M059J (cell line): ENCODE data around the gene NOTUM. TPM values are rescaled to one million over a fixed set of nuclear protein-coding genes. Genes with fewer than 3 reads are reported as not detected.

Experiments used
- DNase-seq: peaks from one replicate; pipeline ENCODE4 v3.0.0-alpha.2; 2012; ENCODE audit warnings: low read depth
- total RNA-seq: library from RNA; depleted of rRNA; stranded (reverse); fragments of >200 nt; shearing (Covaris generic); gene quantifications from 2 replicates; pipeline ENCODE4 v1.2.3, GENCODE V29; 2014

NOTUM gene
- total RNA-seq, 1 experiment from 2014 or later, result 3.0 TPM

GRCh38 chr17:81996232-81996756, 35.3 kb upstream of the NOTUM start:
- DNase-seq, result no peak

GRCh38 chr17:81995463-81996231, 34.7 kb upstream of the NOTUM start:
- DNase-seq, result no peak

GRCh38 chr17:81994593-81995462, 33.8 kb upstream of the NOTUM start:
- no peak for DNase-seq

DNA sequence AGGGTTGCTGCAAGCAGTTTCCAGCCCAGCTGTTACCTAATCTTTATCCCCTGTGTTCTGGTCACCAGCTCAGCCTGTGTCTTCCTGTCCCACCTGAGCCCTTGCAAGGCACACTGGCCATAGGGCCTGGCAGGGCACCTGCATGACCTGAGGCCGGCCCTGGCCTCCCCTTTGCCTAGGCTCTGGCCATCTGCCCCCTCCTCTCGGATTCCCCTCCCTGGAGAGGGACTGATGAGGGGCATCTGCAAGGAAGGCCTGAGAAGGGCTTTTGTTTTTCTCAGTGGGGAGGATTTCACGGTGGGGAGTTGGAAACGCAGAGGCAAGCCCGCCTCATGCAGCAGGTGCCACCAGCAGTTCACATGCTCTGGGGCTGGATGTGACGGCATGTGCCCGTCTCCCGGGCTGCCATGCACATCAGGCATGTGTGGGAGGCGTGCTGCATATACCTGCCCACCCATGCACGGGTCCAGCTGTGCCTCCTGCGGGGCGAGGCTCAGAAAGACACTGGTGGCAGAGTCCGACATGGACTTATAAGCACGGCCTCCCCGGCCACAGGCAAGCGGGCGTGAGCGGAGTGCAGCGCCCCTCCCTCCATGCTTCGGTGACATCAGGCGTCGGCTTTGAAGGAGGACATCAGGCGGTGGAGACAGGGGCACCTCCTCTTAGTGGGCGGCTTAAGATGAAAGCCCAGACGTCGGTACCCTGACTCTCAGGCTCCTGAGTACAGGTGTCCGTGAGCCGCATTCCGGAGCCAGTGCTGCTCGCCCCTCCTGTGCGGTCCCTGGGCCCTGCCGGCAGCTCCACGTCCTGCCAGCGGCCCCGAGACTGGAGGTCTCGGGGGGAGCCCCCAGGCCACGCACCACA, 33.0 kb upstream of the NOTUM start:
- DNase-seq, result no peak

DNA sequence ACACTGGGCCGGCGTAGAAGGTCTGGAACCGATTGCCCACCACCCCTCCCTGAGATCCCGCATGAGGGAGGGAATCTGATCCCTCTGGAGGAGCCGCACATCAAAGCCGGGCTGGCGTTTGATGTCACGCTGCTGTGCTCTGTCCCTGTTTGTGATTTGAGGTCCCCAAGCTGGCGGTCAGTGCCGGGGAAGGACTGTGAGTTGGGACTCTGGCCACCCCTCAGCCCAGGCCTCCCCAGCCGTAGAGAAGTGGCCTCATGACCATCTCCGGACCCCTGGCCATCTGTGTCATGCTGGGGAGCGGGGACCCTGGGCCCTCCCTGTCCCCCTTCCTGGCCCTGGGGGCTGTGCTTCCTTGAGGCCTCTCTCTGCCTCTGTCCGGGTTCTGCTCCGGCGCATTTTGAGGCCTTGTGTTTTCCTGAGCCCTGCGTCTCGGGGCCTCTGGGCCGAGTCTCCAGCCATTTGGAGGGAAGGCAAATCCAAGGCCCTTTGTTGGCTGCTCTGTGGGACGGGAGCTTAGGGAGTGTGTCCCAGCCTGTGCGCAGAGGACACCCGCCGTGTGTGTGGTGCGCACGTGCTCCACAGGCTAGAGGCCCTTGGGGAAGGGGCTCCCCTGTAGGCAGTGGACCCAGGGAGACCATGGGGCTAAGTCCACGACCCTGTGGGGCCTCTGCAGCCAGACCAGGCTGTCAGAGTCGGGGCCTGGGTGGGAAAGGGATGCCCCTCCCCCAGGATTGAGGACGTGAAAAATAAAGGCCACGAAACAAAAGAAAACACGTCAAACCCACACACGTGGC, 31.5 kb upstream of the NOTUM start:
- DNase-seq, result no peak

DNA sequence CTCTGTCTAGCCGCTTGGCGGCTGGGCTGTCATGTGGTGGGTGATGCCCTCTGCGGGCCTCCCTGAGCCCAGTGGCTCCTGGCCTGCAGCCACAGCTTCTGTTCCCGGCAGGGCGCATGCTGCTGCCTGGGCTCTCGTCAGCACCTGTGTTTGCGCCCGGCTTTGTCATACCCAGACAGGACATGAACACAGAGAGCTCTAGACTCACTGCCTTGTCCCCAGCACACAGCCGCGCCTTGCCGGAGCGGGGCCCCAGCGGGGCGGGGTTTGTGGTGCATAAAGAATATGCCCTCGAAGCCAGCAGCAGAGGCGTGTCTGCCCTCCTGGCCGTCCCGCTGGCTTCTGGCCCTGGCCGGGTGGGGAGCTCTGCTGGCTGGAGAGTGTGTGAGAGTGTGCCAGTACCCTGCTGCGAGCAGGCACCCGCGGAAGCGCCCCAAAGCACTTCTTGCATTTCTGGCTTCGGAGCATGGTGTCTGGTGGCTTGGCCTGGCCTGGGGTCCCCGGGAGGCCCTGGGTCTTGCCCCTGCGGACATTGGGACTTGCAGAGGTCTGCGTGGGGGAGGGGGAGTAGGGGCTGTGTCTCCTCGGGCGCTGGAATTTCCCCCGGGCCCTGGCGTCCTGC, 30.8 kb upstream of the NOTUM start:
- DNase-seq, result peak; percentile 91

DNA sequence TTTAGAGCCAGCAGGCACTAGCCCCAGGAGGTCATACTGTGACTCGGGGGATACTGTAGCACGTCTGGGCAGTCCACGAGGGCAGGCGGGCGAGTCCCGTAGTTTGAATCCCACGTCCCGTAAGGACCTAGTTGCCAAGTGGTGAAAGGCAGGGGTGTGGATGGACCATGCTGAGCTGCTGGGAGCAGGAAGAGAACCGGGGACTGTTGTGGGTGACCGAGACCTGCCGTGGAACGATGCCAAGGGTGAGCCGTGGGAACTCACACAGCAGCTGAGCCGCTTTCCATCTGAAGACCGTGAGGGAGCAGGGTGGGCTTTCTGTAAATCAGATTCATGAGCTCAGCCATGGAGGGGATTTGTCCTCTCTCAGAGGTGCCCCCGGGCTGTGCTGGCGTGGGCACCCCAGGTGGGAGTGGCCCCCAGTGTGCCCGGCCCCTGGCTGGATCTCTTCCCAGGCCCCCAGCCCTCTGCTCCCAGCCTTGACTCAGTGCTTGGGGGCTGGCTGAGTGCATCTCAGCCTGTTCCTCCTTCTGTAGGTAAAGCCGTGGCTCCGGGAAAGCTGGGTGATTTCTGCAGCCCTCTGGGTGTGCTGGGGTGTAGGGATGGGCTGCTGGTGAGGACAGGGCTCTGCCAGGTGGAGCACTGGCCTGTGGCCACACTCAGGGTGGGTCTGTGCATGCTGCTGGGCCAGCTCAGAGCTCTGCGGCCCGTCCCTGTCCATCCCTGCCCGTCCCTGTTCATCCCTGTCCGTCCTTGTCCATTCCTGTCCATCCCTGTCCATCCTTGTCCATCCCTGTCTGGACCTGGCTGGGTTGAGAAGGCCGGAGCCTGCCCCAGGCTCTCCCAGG, 30.1 kb upstream of the NOTUM start:
- DNase-seq, result no peak

GRCh38 chr17:81987161-81987770, 26.3 kb upstream of the NOTUM start:
- no peak for DNase-seq

DNA sequence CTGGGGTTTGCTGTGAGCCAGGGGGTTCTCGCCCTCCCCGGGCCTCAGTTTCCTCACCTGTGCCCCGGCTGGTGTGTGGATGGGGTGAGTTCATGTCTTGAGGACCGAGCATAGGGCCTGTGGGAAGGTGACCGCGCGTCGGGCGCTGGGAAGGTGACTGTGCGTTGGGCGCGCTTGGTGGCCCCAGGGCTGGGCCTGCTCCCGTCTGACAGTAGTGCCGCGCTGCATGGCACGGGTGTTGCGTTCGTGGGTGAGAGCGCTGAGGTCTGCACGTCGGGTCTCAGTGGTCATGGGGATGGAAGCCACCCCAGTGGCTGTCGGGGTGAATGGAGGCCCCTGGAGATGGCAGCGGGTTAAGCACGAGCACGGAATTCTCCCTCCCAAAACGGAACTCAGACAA, 25.6 kb upstream of the NOTUM start:
- DNase-seq, result no peak

GRCh38 chr17:81984773-81985410, 23.9 kb upstream of the NOTUM start:
- DNase-seq, result no peak

DNA sequence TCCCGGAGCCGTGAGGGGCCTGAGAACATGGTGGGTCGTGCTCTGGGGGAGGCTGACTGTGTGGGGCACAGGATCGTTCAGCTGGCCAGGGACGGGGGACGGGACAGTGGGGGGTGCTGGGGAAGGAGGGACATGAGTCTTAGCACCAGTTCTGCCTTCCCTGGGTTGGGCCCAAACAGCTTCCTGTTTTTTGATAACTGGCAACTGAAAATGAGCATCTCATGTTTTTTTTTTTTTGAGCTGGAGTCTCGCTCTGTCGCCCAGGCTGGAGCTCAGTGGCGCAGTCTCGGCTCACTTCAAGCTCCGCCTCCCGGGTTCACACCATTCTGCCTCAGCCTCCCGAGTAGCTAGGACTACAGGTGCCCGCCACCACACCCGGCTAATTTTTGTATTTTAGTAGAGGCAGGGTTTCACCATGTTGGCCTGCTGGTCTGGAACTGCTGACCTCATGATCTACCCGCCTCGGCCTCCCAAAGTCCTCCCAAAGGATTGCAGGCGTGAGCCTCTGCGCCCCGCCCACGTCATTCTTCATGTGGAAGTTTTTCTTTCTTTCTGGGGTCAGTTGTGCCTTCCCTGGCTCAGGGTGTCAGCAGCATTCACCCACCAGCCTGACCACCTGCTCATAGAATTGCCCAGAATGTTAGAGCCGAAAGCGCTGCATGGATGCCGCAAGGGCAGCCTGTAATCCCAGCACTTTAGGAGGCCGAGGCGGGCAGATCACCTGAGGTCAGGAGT, 22.8 kb upstream of the NOTUM start:
- DNase-seq, result no peak

DNA sequence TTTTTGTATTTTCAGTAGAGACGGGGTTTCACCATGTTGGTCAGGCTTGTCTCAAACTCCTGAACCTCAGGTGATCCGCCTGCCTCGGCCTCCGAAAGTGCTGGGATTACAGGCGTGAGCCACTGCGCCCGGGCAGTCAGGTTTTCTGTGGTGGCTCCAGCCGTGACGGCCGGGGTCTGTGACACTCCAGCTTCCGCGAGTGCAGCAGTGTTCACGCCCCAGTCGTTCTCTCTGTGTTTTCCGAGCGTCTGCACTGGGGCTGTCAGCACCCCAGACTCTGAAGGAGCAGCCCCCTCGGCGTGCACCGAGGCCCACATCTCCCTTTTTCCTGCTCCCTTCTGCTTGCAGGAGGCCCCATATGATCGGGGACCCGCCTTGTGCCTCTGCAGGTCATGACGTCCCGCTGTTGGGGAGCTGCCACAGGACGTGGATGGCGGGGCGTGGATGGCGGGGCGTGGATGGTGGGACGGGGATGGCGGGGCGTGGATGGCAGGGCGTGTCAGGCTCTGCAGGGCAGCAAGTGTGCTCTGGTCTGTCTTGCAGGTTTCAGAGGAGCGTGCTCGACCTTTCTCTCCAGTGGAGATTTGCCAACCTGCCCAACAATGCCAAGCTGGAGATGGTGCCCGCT, 22.1 kb upstream of the NOTUM start:
- no peak for DNase-seq

GRCh38 chr17:81981511-81981910, 20.5 kb upstream of the NOTUM start:
- DNase-seq, result peak; percentile 80

DNA sequence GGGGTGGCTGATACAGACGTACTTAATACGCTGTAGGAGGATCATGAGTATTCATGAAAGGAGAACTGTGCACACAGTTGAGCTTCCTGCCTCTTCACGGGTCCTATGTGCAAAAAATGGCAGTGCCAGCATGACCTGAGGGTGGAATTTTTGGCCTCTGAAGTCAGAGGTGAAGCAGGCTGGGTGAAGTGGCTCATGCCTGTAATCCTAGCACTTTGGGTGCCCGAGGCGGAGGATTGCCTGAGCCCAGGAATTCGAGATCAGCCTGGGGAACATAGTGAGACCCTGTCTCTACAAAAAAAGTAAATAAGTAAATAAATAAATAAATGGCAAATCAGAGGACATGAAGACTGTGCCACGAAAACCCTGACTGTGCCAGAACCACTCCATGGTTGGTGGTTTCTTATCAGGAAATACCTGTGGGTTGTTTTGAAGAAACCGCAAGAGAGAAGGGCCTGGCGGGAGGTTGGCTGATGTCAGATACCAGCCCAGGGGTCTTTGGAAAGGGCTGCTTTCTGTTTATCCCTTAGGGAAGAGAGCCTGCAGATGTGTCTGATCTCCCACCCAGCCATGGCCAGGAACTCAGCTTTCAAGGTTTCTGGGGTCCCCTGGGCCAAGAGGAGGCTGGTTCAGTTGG, 19.8 kb upstream of the NOTUM start:
- DNase-seq, result peak; percentile 85

- no peak for DNase-seq
These were observed 19.1 kb upstream of the NOTUM start for GRCh38 chr17:81980122-81980521.

GRCh38 chr17:81978524-81979298, 17.7 kb upstream of the NOTUM start:
- no peak for DNase-seq
